GM23338 (cell line): Measurements from ENCODE around the gene NOL12. TPM values are rescaled to one million over a fixed set of nuclear protein-coding genes. Genes with fewer than 3 reads are reported as not detected.

Source experiments
- ATAC-seq: fragments of 200-7000 bp; cut with Tn5 transposase; 3 replicates; pipeline ENCODE4 v1.9.1; 2020
- DNase-seq: peaks from one replicate; pipeline ENCODE4 v3.0.0-alpha.2; 2015; ENCODE audit warnings: low spot score
- H2AFZ ChIP-seq: fragments of 200-600 bp; sonication (generic); 2 replicates; pipeline ENCODE4 v1.8.0; 2016; ENCODE audit warnings: antibody characterized with exemption, mild to moderate bottlenecking, moderate library complexity
- H3F3A ChIP-seq: fragments of 200-600 bp; sonication (generic); replicated peaks from 2 replicates; pipeline ENCODE4 v1.8.0; 2017; ENCODE audit warnings: antibody characterized with exemption, mixed run types, low read depth
- H3K27ac ChIP-seq: fragments of 200-600 bp; sonication (generic); 2 replicates; pipeline ENCODE4 v1.6.1; 2016; ENCODE audit warnings: low read depth
- H3K27me3 ChIP-seq: fragments of 200-600 bp; sonication (generic); 2 replicates; pipeline ENCODE4 v1.8.0; 2016; ENCODE audit warnings: mild to moderate bottlenecking, mixed run types, moderate library complexity; ENCODE audit not compliant: insufficient read depth
- H3K36me3 ChIP-seq: fragments of 200-600 bp; sonication (generic); 2 replicates; pipeline ENCODE4 v1.8.0; 2016; ENCODE audit warnings: mild to moderate bottlenecking; ENCODE audit not compliant: insufficient read depth
- H3K4me1 ChIP-seq: fragments of 200-600 bp; sonication (generic); 2 replicates; pipeline ENCODE4 v1.8.0; 2016; ENCODE audit warnings: mild to moderate bottlenecking, moderate library complexity; ENCODE audit not compliant: insufficient read depth
- H3K4me2 ChIP-seq: fragments of 200-600 bp; sonication (generic); 2 replicates; pipeline ENCODE4 v1.7.1; 2017; ENCODE audit warnings: mixed run types
- H3K4me3 ChIP-seq: fragments of 200-600 bp; sonication (generic); 2 replicates; pipeline ENCODE4 v1.6.1; 2016; ENCODE audit warnings: mixed run types
- H3K79me2 ChIP-seq: fragments of 200-600 bp; sonication (generic); replicated peaks from 2 replicates; pipeline ENCODE4 v1.8.0; 2017; ENCODE audit warnings: mild to moderate bottlenecking; ENCODE audit not compliant: insufficient read depth
- H3K9me2 ChIP-seq: fragments of 200-600 bp; sonication (generic); 2 replicates; pipeline ENCODE4 v1.8.0; 2017; ENCODE audit not compliant: insufficient read depth
- H4K20me1 ChIP-seq: fragments of 200-600 bp; sonication (generic); replicated peaks from 2 replicates; pipeline ENCODE4 v1.8.0; 2017; ENCODE audit warnings: mild to moderate bottlenecking; ENCODE audit not compliant: insufficient read depth
- H3K27ac Mint-ChIP-seq: 2 replicates; pipeline ENCODE4 v1.8.0; 2020; ENCODE audit warnings: inconsistent platforms, mild to moderate bottlenecking, moderate library complexity, mixed read lengths
- H3K27me3 Mint-ChIP-seq: 3 replicates; pipeline ENCODE4 v1.8.0; 2022; ENCODE audit warnings: low read depth, mild to moderate bottlenecking, moderate library complexity, mixed read lengths, inconsistent platforms; ENCODE audit not compliant: insufficient read depth, poor library complexity
- H3K36me3 Mint-ChIP-seq: 3 replicates; pipeline ENCODE4 v1.8.0; 2021; ENCODE audit warnings: low read depth, mild to moderate bottlenecking, inconsistent platforms, moderate library complexity, mixed read lengths
- H3K4me1 Mint-ChIP-seq: 3 replicates; pipeline ENCODE4 v1.8.0; 2020; ENCODE audit warnings: mild to moderate bottlenecking, inconsistent platforms, mixed read lengths
- H3K4me3 Mint-ChIP-seq: 3 replicates; pipeline ENCODE4 v1.8.0; 2021; ENCODE audit warnings: moderate library complexity, mild to moderate bottlenecking, inconsistent platforms, mixed read lengths
- H3K9me3 Mint-ChIP-seq: 3 replicates; pipeline ENCODE4 v1.8.0; 2020; ENCODE audit warnings: moderate library complexity, mild to moderate bottlenecking, inconsistent platforms, mixed read lengths
- CREB1 ChIP-seq: fragments of 250-450 bp; sonication (Bioruptor Pico); IDR thresholded peaks from 2 replicates; pipeline ENCODE4 v1.5.0; 2020; ENCODE audit warnings: low read depth, mild to moderate bottlenecking, moderate library complexity
- ETS1 ChIP-seq: IDR thresholded peaks from 2 replicates; pipeline ENCODE4 v1.6.1; 2016; ENCODE audit warnings: antibody characterized with exemption
- EZH2 ChIP-seq: fragments of 200-600 bp; sonication (generic); IDR thresholded peaks from one replicate; pipeline ENCODE4 v1.8.0; 2017; ENCODE audit warnings: antibody characterized with exemption, mild to moderate bottlenecking, low read depth; ENCODE audit not compliant: unreplicated experiment
- EZH2phosphoT487 ChIP-seq: fragments of 200-600 bp; sonication (generic); IDR thresholded peaks from one replicate; pipeline ENCODE4 v1.8.1; 2018; ENCODE audit warnings: antibody characterized with exemption; ENCODE audit not compliant: unreplicated experiment
- JUNB ChIP-seq: IDR thresholded peaks from one replicate; pipeline ENCODE4 v1.6.1; 2016; ENCODE audit warnings: antibody characterized with exemption; ENCODE audit not compliant: unreplicated experiment
- NANOG ChIP-seq: IDR thresholded peaks from 2 replicates; pipeline ENCODE4 v1.6.1; 2016; ENCODE audit warnings: antibody characterized with exemption, borderline replicate concordance
- POLR2AphosphoS5 ChIP-seq: IDR thresholded peaks from 2 replicates; pipeline ENCODE4 v1.6.1; 2016; ENCODE audit warnings: antibody characterized with exemption, low read depth
- REST ChIP-seq: IDR thresholded peaks from one replicate; pipeline ENCODE4 v1.6.1; 2018; ENCODE audit warnings: antibody characterized with exemption; ENCODE audit not compliant: unreplicated experiment
- STAT1 ChIP-seq: IDR thresholded peaks from one replicate; pipeline ENCODE4 v1.6.1; 2016; ENCODE audit warnings: antibody characterized with exemption; ENCODE audit not compliant: unreplicated experiment
- ZNF331 ChIP-seq: fragments of 250-450 bp; sonication (Bioruptor Pico); IDR thresholded peaks from 2 replicates; pipeline ENCODE4 v1.5.0; 2020; ENCODE audit warnings: low read depth, mild to moderate bottlenecking, moderate library complexity
- polyA plus RNA-seq: library from polyadenylated mRNA; unstranded; fragments of >200 nt; fragmentation: Nextera tagmentation; extraction: Ambion mirVana; gene quantifications from 2 replicates; pipeline ENCODE4 v1.2.1, GENCODE V29; 2016
- total RNA-seq: library from RNA; depleted of rRNA; stranded (reverse); fragments of >200 nt; shearing (Covaris generic); gene quantifications from 2 replicates; pipeline ENCODE4 v1.2.3, GENCODE V29; 2014
- TF ChIP-seq, protein P1 (sequence below): fragments of 250-450 bp; sonication (Bioruptor Pico); IDR thresholded peaks from 2 replicates; pipeline ENCODE4 v1.5.0; 2020; ENCODE audit warnings: mild to moderate bottlenecking, moderate library complexity
- TF ChIP-seq, protein P2 (sequence below), 2 experiments: fragments of 200-600 bp in 1 of 2; sonication (generic) in 1 of 2; conservative IDR thresholded peaks; 2 replicates each; pipeline versions ENCODE4 v1.5.1 to v1.6.1; 2016 to 2017; ENCODE audit warnings: antibody characterized with exemption in 2 of 2, low read depth in 2 of 2, mild to moderate bottlenecking in 2 of 2, moderate library complexity in 1 of 2

NOL12 gene
- total and polyA plus RNA-seq, 2 experiments from 2014 or later, result 22.2 to 48.5 TPM

- Mint-ChIP-seq H3K4me1 (peaks cover 4% of the 10 kb centered on the region), H3K4me3 (no peak overlapping the region), H3K9me3 (no peaks in the 10 kb centered on the region), H3K36me3 (peaks cover 48% of the 10 kb centered on the region), H3K27me3 (peaks cover 9% of the 10 kb centered on the region), H3K27ac (no peak overlapping the region)
- Histone ChIP-seq H3K79me2 (no peaks in the 10 kb centered on the region), H3F3A (no peaks in the 10 kb centered on the region), H3K4me3 (no peak overlapping the region), H3K4me1 (no peaks in the 10 kb centered on the region), H3K36me3 (peaks cover 4% of the 10 kb centered on the region; the same call in 1 of the 2 replicates), H4K20me1 (no peaks in the 10 kb centered on the region), H2AFZ (no peak overlapping the region), H3K27ac (no peak overlapping the region), H3K27me3 (no peaks in the 10 kb centered on the region), H3K4me2 (no peak overlapping the region), H3K9me2 (no peaks in the 10 kb centered on the region)
- no peak for DNase-seq
- TF ChIP-seq ETS1 (no peak), REST (no peak), EZH2phosphoT487 (no peak), POLR2AphosphoS5 (no peak), ZNF331 (CRISPR knock-in tag) (no peak), JUNB (no peak), EZH2 (no peak), CREB1 (CRISPR knock-in tag) (no peak), NANOG (no peak), STAT1 (no peak)
- TF ChIP-seq, protein P1, sequence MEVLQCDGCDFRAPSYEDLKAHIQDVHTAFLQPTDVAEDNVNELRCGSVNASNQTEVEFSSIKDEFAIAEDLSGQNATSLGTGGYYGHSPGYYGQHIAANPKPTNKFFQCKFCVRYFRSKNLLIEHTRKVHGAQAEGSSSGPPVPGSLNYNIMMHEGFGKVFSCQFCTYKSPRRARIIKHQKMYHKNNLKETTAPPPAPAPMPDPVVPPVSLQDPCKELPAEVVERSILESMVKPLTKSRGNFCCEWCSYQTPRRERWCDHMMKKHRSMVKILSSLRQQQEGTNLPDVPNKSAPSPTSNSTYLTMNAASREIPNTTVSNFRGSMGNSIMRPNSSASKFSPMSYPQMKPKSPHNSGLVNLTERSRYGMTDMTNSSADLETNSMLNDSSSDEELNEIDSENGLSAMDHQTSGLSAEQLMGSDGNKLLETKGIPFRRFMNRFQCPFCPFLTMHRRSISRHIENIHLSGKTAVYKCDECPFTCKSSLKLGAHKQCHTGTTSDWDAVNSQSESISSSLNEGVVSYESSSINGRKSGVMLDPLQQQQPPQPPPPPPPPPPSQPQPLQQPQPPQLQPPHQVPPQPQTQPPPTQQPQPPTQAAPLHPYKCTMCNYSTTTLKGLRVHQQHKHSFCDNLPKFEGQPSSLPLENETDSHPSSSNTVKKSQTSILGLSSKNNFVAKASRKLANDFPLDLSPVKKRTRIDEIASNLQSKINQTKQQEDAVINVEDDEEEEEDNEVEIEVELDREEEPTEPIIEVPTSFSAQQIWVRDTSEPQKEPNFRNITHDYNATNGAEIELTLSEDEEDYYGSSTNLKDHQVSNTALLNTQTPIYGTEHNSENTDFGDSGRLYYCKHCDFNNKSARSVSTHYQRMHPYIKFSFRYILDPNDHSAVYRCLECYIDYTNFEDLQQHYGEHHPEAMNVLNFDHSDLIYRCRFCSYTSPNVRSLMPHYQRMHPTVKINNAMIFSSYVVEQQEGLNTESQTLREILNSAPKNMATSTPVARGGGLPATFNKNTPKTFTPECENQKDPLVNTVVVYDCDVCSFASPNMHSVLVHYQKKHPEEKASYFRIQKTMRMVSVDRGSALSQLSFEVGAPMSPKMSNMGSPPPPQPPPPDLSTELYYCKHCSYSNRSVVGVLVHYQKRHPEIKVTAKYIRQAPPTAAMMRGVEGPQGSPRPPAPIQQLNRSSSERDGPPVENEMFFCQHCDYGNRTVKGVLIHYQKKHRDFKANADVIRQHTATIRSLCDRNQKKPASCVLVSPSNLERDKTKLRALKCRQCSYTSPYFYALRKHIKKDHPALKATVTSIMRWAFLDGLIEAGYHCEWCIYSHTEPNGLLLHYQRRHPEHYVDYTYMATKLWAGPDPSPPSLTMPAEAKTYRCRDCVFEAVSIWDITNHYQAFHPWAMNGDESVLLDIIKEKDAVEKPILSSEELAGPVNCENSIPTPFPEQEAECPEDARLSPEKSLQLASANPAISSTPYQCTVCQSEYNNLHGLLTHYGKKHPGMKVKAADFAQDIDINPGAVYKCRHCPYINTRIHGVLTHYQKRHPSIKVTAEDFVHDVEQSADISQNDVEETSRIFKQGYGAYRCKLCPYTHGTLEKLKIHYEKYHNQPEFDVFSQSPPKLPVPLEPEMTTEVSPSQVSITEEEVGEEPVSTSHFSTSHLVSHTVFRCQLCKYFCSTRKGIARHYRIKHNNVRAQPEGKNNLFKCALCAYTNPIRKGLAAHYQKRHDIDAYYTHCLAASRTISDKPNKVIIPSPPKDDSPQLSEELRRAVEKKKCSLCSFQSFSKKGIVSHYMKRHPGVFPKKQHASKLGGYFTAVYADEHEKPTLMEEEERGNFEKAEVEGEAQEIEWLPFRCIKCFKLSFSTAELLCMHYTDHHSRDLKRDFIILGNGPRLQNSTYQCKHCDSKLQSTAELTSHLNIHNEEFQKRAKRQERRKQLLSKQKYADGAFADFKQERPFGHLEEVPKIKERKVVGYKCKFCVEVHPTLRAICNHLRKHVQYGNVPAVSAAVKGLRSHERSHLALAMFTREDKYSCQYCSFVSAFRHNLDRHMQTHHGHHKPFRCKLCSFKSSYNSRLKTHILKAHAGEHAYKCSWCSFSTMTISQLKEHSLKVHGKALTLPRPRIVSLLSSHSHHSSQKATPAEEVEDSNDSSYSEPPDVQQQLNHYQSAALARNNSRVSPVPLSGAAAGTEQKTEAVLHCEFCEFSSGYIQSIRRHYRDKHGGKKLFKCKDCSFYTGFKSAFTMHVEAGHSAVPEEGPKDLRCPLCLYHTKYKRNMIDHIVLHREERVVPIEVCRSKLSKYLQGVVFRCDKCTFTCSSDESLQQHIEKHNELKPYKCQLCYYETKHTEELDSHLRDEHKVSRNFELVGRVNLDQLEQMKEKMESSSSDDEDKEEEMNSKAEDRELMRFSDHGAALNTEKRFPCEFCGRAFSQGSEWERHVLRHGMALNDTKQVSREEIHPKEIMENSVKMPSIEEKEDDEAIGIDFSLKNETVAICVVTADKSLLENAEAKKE (CRISPR knock-in tag), result no peak
- TF ChIP-seq, protein P2, sequence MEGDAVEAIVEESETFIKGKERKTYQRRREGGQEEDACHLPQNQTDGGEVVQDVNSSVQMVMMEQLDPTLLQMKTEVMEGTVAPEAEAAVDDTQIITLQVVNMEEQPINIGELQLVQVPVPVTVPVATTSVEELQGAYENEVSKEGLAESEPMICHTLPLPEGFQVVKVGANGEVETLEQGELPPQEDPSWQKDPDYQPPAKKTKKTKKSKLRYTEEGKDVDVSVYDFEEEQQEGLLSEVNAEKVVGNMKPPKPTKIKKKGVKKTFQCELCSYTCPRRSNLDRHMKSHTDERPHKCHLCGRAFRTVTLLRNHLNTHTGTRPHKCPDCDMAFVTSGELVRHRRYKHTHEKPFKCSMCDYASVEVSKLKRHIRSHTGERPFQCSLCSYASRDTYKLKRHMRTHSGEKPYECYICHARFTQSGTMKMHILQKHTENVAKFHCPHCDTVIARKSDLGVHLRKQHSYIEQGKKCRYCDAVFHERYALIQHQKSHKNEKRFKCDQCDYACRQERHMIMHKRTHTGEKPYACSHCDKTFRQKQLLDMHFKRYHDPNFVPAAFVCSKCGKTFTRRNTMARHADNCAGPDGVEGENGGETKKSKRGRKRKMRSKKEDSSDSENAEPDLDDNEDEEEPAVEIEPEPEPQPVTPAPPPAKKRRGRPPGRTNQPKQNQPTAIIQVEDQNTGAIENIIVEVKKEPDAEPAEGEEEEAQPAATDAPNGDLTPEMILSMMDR (conservative IDR thresholded peaks at IDR 0.05; ENCODE audit: low read depth in 2 of 2), result no peak
- ATAC-seq, result no peak
These were observed 27.6 kb downstream of the NOL12 start for GRCh38 chr22:37713761-37714160.
